B cell (primary cell): ENCODE data around the gene GFPT2. TPM values are rescaled to one million over a fixed set of nuclear protein-coding genes. Genes with fewer than 3 reads are reported as not detected.

ENCODE experiments used
- ATAC-seq: fragments of 200-7000 bp; cut with Tn5 transposase; one replicate; pipeline ENCODE4 v1.10.0; 2021; ENCODE audit warnings: low read depth, mild to moderate bottlenecking, moderate number of reproducible peaks, moderate library complexity
- CTCF ChIA-PET: fragments of 350-600 bp; sonication (Branson Sonifier 250); formaldehyde crosslinking; loops from one replicate; lab custom pipeline; 2021; ENCODE audit warnings: antibody characterized with exemption, inconsistent platforms; lab: Charles Lee
- POLR2A ChIA-PET: fragments of 350-600 bp; sonication (Branson Sonifier 250); formaldehyde crosslinking; loops from one replicate; lab custom pipeline; 2021; ENCODE audit warnings: antibody characterized with exemption; lab: Charles Lee
- DNase-seq: peaks from one replicate; pipeline ENCODE4 v3.0.0; 2013
- H2AFZ ChIP-seq: 2 replicates; pipeline ENCODE4 v1.6.1; 2012; ENCODE audit warnings: mild to moderate bottlenecking, low read depth, low read length; ENCODE audit not compliant: insufficient read depth, poor library complexity, severe bottlenecking
- H3K27ac ChIP-seq, 2 donors: 1 replicate in 1 of 2; 2 replicates in 1 of 2; pipeline ENCODE4 v1.5.1; 2012 to 2013; ENCODE audit warnings: low read length in 2 of 2, mild to moderate bottlenecking in 2 of 2, moderate library complexity in 1 of 2
- H3K27me3 ChIP-seq, 4 experiments: fragments of 200-600 bp in 1 of 4; sonication (generic) in 1 of 4; replicated peaks in 1 of 4; 1 replicate in 2 of 4; 2 replicates in 2 of 4; pipeline versions ENCODE4 v1.6.1 to v1.7.0; 2013 to 2016; ENCODE audit warnings: low read length in 3 of 4, mild to moderate bottlenecking in 2 of 4, mixed read lengths in 1 of 4, moderate library complexity in 1 of 4; ENCODE audit not compliant: insufficient read depth in 4 of 4, control insufficient read depth in 3 of 4; ENCODE audit errors: control extremely low read depth in 1 of 4
- H3K36me3 ChIP-seq, 2 experiments: replicated peaks in 1 of 2; 1 replicate in 1 of 2; 2 replicates in 1 of 2; pipeline versions ENCODE4 v1.6.1 to v1.7.1; 2013; ENCODE audit warnings: low read length in 1 of 2; ENCODE audit not compliant: insufficient read depth in 2 of 2, control insufficient read depth in 1 of 2; ENCODE audit errors: control extremely low read depth in 1 of 2, extremely low read depth in 1 of 2
- H3K4me1 ChIP-seq, 2 donors: fragments of 200-600 bp in 1 of 2; sonication (generic) in 1 of 2; 1 replicate in 1 of 2; 2 replicates in 1 of 2; pipeline versions ENCODE4 v1.5.1 to v1.6.1; 2013 to 2017; ENCODE audit warnings: low read length in 2 of 2; ENCODE audit not compliant: control insufficient read depth in 2 of 2, insufficient read depth in 2 of 2
- H3K4me2 ChIP-seq: replicated peaks from 2 replicates; pipeline ENCODE3; 2012; ENCODE audit warnings: mild to moderate bottlenecking, low read depth, low read length; ENCODE audit not compliant: poor library complexity, severe bottlenecking
- H3K4me3 ChIP-seq, 5 experiments: fragments of 200-600 bp in 1 of 5; sonication (generic) in 1 of 5; 1 replicate in 3 of 5; 2 replicates in 2 of 5; pipeline versions ENCODE4 v1.5.1 to v1.7.0; 2011 to 2016; ENCODE audit warnings: low read length in 4 of 5, mild to moderate bottlenecking in 4 of 5, low read depth in 2 of 5, control low read depth in 1 of 5, moderate library complexity in 1 of 5; ENCODE audit not compliant: insufficient read depth in 1 of 5; ENCODE audit errors: control extremely low read depth in 1 of 5, extremely low read depth in 1 of 5
- H3K79me2 ChIP-seq: fragments of 200-600 bp; sonication (generic); one replicate; pipeline ENCODE4 v1.6.0; 2016; ENCODE audit warnings: low read length; ENCODE audit not compliant: control insufficient read depth, insufficient read depth
- H3K9ac ChIP-seq: fragments of 200-600 bp; sonication (generic); 2 replicates; pipeline ENCODE4 v1.6.1; 2017; ENCODE audit warnings: mild to moderate bottlenecking, low read length, moderate library complexity
- H3K9me3 ChIP-seq, 3 donors: one replicate each; pipeline versions ENCODE4 v1.6.1 to v1.7.1; 2013; ENCODE audit warnings: low read length in 2 of 3; ENCODE audit not compliant: control insufficient read depth in 2 of 3, insufficient read depth in 1 of 3; ENCODE audit errors: control extremely low read depth in 1 of 3
- H4K20me1 ChIP-seq: 2 replicates; pipeline ENCODE4 v1.6.0; 2012; ENCODE audit warnings: mild to moderate bottlenecking, low read length; ENCODE audit not compliant: insufficient read depth, control insufficient read depth, poor library complexity, severe bottlenecking
- H3K27ac Mint-ChIP-seq: one replicate; pipeline ENCODE4 v1.8.0; 2021; ENCODE audit warnings: mixed read lengths
- H3K27me3 Mint-ChIP-seq: one replicate; pipeline ENCODE4 v1.8.0; 2021; ENCODE audit warnings: mixed read lengths
- H3K4me1 Mint-ChIP-seq: one replicate; pipeline ENCODE4 v1.8.0; 2021; ENCODE audit warnings: mixed read lengths
- H3K4me3 Mint-ChIP-seq: one replicate; pipeline ENCODE4 v1.8.0; 2021; ENCODE audit warnings: mixed read lengths
- H3K9me3 Mint-ChIP-seq: one replicate; pipeline ENCODE4 v1.8.0; 2022; ENCODE audit warnings: mixed read lengths; ENCODE audit not compliant: insufficient read depth
- CTCF ChIP-seq: fragments of 200-600 bp; IDR thresholded peaks from one replicate; pipeline ENCODE4 v1.8.0; 2022; ENCODE audit warnings: antibody characterized with exemption, mild to moderate bottlenecking
- EZH2 ChIP-seq: IDR thresholded peaks from 2 replicates; pipeline ENCODE4 v1.6.1; 2012; ENCODE audit warnings: borderline replicate concordance, low read depth, mild to moderate bottlenecking, moderate library complexity, low read length; ENCODE audit not compliant: insufficient read depth, poor library complexity, severe bottlenecking
- WGBS: methylation state at CpG from one replicate; pipeline ENCODE4 v1.1.5; 2013; ENCODE audit warnings: missing lambda C conversion rate; ENCODE audit not compliant: insufficient coverage; 5-methylcytosine and 5-hydroxymethylcytosine counted together
- intact Hi-C: fragments of 100-400 bp; cut with micrococcal nuclease; formaldehyde crosslinking; loops from one replicate; pipeline ENCODE4 v1.10.0; 2022
- polyA plus RNA-seq: library from polyadenylated mRNA; depleted of rRNA; stranded (reverse); fragments of >200 nt; gene quantifications from 2 replicates; pipeline ENCODE4 v1.2.3, GENCODE V29; 2012
- total RNA-seq, 2 donors: library from RNA; stranded (reverse); fragments of 120-200 nt in 1 of 2; gene quantifications; 1 replicate in 1 of 2; 2 replicates in 1 of 2; pipeline versions ENCODE4 v1.2.3 to v1.2.4, GENCODE V29; 2013 to 2022

The GFPT2 gene
- total and polyA plus RNA-seq, 2 donors (not counting 1 experiment from before 2014, with no cell fraction given) = 0.03 to 2.8 TPM

GRCh38 chr5:180294913-180295555 lies 58.1 kb downstream of the GFPT2 start:
- Histone ChIP-seq H3K4me2 (no peak overlapping the region), H3K27ac (peak overlapping the region in 1 of 2 donors; percentile 95), H3K27me3 (no peaks in the 10 kb centered on the region), H4K20me1 (peaks cover 14% of the 10 kb centered on the region), H3K4me1 (peaks cover 32 to 38% of the 10 kb centered on the region in 2 donors), H3K9ac (no peak overlapping the region), H3K9me3 (no peaks in the 10 kb centered on the region), H3K36me3 (no peaks in the 10 kb centered on the region), H2AFZ (peak overlapping the region; percentile 39), H3K4me3 (no peak overlapping the region), H3K79me2 (peaks cover 19% of the 10 kb centered on the region)
- CTCF ChIA-PET = interaction anchor here (0.6 to 5.2 kb wide), 7 partner anchors 15 to 178 kb away, joined by 3 to 109 read pairs (median 9); partner anchors contain the start of gene GFPT2
- Mint-ChIP-seq H3K27ac (no peak overlapping the region), H3K4me1 (peaks cover 41% of the 10 kb centered on the region), H3K27me3 (peaks cover 3% of the 10 kb centered on the region), H3K4me3 (no peak overlapping the region), H3K9me3 (no peaks in the 10 kb centered on the region)
- WGBS = 78% methylated on average over 7 of the region's 10 CpGs
- ATAC-seq (no peak), DNase-seq (no peak)
- intact Hi-C loops = loop anchor here (5.0 kb wide), 1 partner anchor 563 kb away; the partner anchor contains the start of gene MAML1
- TF ChIP-seq EZH2 = no peak
- no peak for TF ChIP-seq CTCF
- POLR2A ChIA-PET = interaction anchor here (0.6 kb wide), 1 partner anchor 1655 kb away, joined by 4 read pairs; no protein-coding TSS in a partner anchor

GRCh38 chr5:180294411-180294810 lies 58.7 kb downstream of the GFPT2 start:
- H3K36me3 ChIP-seq = no peaks in the 10 kb centered on the region
- ATAC-seq (no peak), DNase-seq (peak; percentile 71)
- H3K79me2 ChIP-seq = peaks cover 25% of the 10 kb centered on the region
- intact Hi-C loops = loop anchor here (5.0 kb wide), 1 partner anchor 562 kb away; the partner anchor contains the start of gene MAML1
- 35% methylated on average over 7 of the region's 7 CpGs for WGBS
- H3K27ac ChIP-seq = peak overlapping the region; percentile 46 to 95
- H3K9me3 ChIP-seq = no peaks in the 10 kb centered on the region
- ChIA-PET POLR2A (interaction anchor here (0.6 to 1.5 kb wide), 2 partner anchors 21 to 1655 kb away, joined by 3 to 4 read pairs; no protein-coding TSS in a partner anchor), CTCF (interaction anchor here (0.6 to 5.2 kb wide), 8 partner anchors 10 to 179 kb away, joined by 3 to 109 read pairs (median 8); partner anchors contain the start of gene GFPT2)
- H3K27me3 ChIP-seq = no peaks in the 10 kb centered on the region
- peaks cover 3% of the 10 kb centered on the region for H3K27me3 Mint-ChIP-seq
- peaks cover 32 to 38% of the 10 kb centered on the region in 2 donors for H3K4me1 ChIP-seq
- no peaks in the 10 kb centered on the region for H3K9me3 Mint-ChIP-seq
- H3K4me3 Mint-ChIP-seq = no peak overlapping the region
- H3K27ac Mint-ChIP-seq = peak overlapping the region; percentile 84
- H4K20me1 ChIP-seq = peaks cover 21% of the 10 kb centered on the region
- TF ChIP-seq EZH2 (no peak), CTCF (no peak)
- H3K4me3 ChIP-seq = no peak overlapping the region
- no peak overlapping the region for H3K4me2 ChIP-seq
- peaks cover 44% of the 10 kb centered on the region for H3K4me1 Mint-ChIP-seq
- H2AFZ ChIP-seq = peak overlapping the region; percentile 39
- H3K9ac ChIP-seq = no peak overlapping the region
